CD4-positive, alpha-beta T cell (primary cell): ENCODE measurements around the gene AUNIP. TPM values are rescaled to one million over a fixed set of nuclear protein-coding genes. Genes with fewer than 3 reads are reported as not detected.

Source experiments
- ATAC-seq: fragments of 200-7000 bp; cut with Tn5 transposase; one replicate; pipeline ENCODE4 v1.10.0; 2022; ENCODE audit warnings: mild to moderate bottlenecking; ENCODE audit not compliant: poor library complexity
- CTCF ChIA-PET: fragments of 350-600 bp; sonication (Branson Sonifier 250); formaldehyde crosslinking; loops from one replicate; lab custom pipeline; 2021; ENCODE audit warnings: antibody characterized with exemption, inconsistent platforms; lab: Charles Lee
- POLR2A ChIA-PET: fragments of 350-600 bp; sonication (Branson Sonifier 250); formaldehyde crosslinking; loops from one replicate; lab custom pipeline; 2021; ENCODE audit warnings: antibody characterized with exemption, inconsistent platforms; lab: Charles Lee
- DNase-seq, 14 experiments: peaks; one replicate each; pipeline ENCODE4 v3.0.0-alpha.2; 2013 to 2020; ENCODE audit warnings: mixed read lengths in 2 of 14
- H3K27ac ChIP-seq, 2 donors: one replicate each; pipeline versions ENCODE4 v1.5.1 to v1.7.0; 2013; ENCODE audit warnings: low read length in 2 of 2, low read depth in 1 of 2, mild to moderate bottlenecking in 1 of 2
- H3K27me3 ChIP-seq, 2 experiments: 1 replicate in 1 of 2; 2 replicates in 1 of 2; pipeline versions ENCODE4 v1.6.1 to v1.7.0; 2013; ENCODE audit warnings: low read length in 2 of 2, control low read depth in 1 of 2, mild to moderate bottlenecking in 1 of 2, moderate library complexity in 1 of 2; ENCODE audit not compliant: insufficient read depth in 2 of 2, control insufficient read depth in 1 of 2
- H3K36me3 ChIP-seq: one replicate; pipeline ENCODE4 v1.6.1; 2013; ENCODE audit warnings: low read length, control low read depth; ENCODE audit not compliant: insufficient read depth
- H3K4me1 ChIP-seq: one replicate; pipeline ENCODE4 v1.6.1; 2013; ENCODE audit warnings: low read length, control low read depth; ENCODE audit not compliant: insufficient read depth
- H3K4me3 ChIP-seq: one replicate; pipeline ENCODE4 v1.5.1; 2013; ENCODE audit warnings: mild to moderate bottlenecking, low read length, moderate library complexity
- H3K9me3 ChIP-seq, 2 experiments: 1 replicate in 1 of 2; 2 replicates in 1 of 2; pipeline versions ENCODE4 v1.6.1 to v1.7.0; 2013; ENCODE audit warnings: low read length in 2 of 2, mild to moderate bottlenecking in 2 of 2, control low read depth in 1 of 2, moderate library complexity in 1 of 2; ENCODE audit not compliant: control insufficient read depth in 1 of 2, insufficient read depth in 1 of 2
- H3K27ac Mint-ChIP-seq: one replicate; pipeline ENCODE4 v1.8.0; 2020; ENCODE audit warnings: mixed read lengths
- H3K27me3 Mint-ChIP-seq: one replicate; pipeline ENCODE4 v1.8.0; 2021; ENCODE audit warnings: mixed read lengths
- H3K36me3 Mint-ChIP-seq: one replicate; pipeline ENCODE4 v1.8.0; 2021; ENCODE audit warnings: low read depth, mixed read lengths
- H3K4me1 Mint-ChIP-seq: one replicate; pipeline ENCODE4 v1.8.0; 2021; ENCODE audit warnings: low read depth, mixed read lengths
- H3K4me3 Mint-ChIP-seq: one replicate; pipeline ENCODE4 v1.8.0; 2020; ENCODE audit warnings: mild to moderate bottlenecking, mixed read lengths
- H3K9me3 Mint-ChIP-seq: one replicate; pipeline ENCODE4 v1.8.0; 2020; ENCODE audit warnings: mixed read lengths
- intact Hi-C, 2 experiments: fragments of 100-400 bp; cut with DNase I in 1 of 2; cut with micrococcal nuclease in 1 of 2; formaldehyde crosslinking; loops; one replicate each; pipeline versions ENCODE4 v1.15.1 to v1.9.0; 2023 to 2025; cut with DNase I, micrococcal nuclease
- total RNA-seq, 174 experiments: library from RNA in 2 of 174; stranded (reverse) in 2 of 174; gene quantifications; one replicate each; pipeline ENCODE4 v1.2.3 and lab custom pipeline; 2021 to 2026
- TF ChIP-seq, protein P1 (sequence below): fragments of 200-600 bp; IDR thresholded peaks from one replicate; pipeline ENCODE4 v1.8.0; 2022; ENCODE audit warnings: antibody characterized with exemption, mild to moderate bottlenecking

The AUNIP gene
- total RNA-seq, 2 experiments from 2014 or later, result not detected

- Histone ChIP-seq H3K36me3 (peaks cover 5% of the 10 kb centered on the region), H3K4me3 (peak within 1 kb of the TSS; percentile 72), H3K4me1 (peaks cover 22% of the 10 kb centered on the region), H3K9me3 (no peaks in the 10 kb centered on the region), H3K27ac (peak within 1 kb of the TSS; percentile 64 to 65), H3K27me3 (no peaks in the 10 kb centered on the region)
- DNase-seq, result peak; percentile 81 to 94 (median 88)
- ChIA-PET POLR2A (interaction anchor here (0.7 to 7.1 kb wide), 16 partner anchors 8 to 674 kb away, joined by 3 to 63 read pairs (median 5); partner anchors contain the start of genes MTFR1L, PAFAH2 and SYF2), CTCF (interaction anchor here (1.0 to 3.3 kb wide), 3 partner anchors 11 to 93 kb away, joined by 3 to 36 read pairs (median 6); partner anchors contain the start of gene PAFAH2)
- peak; percentile 75 for ATAC-seq
- Mint-ChIP-seq H3K9me3 (no peaks in the 10 kb centered on the region), H3K27ac (peak within 1 kb of the TSS; percentile 97), H3K4me1 (peaks cover 23% of the 10 kb centered on the region), H3K4me3 (peak within 1 kb of the TSS; percentile 98), H3K27me3 (no peaks in the 10 kb centered on the region), H3K36me3 (peaks cover 32% of the 10 kb centered on the region)
- TF ChIP-seq, protein P1, sequence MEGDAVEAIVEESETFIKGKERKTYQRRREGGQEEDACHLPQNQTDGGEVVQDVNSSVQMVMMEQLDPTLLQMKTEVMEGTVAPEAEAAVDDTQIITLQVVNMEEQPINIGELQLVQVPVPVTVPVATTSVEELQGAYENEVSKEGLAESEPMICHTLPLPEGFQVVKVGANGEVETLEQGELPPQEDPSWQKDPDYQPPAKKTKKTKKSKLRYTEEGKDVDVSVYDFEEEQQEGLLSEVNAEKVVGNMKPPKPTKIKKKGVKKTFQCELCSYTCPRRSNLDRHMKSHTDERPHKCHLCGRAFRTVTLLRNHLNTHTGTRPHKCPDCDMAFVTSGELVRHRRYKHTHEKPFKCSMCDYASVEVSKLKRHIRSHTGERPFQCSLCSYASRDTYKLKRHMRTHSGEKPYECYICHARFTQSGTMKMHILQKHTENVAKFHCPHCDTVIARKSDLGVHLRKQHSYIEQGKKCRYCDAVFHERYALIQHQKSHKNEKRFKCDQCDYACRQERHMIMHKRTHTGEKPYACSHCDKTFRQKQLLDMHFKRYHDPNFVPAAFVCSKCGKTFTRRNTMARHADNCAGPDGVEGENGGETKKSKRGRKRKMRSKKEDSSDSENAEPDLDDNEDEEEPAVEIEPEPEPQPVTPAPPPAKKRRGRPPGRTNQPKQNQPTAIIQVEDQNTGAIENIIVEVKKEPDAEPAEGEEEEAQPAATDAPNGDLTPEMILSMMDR, result no peak
- intact Hi-C loops, result loop anchor here (1.0 to 5.0 kb wide), 6 partner anchors 11 to 881 kb away; partner anchors contain the start of genes PAFAH2 (in 2 of the 2), AUNIP (in 1 of the 2), PDIK1L (in 1 of the 2) and PIGV (in 1 of the 2)
These were observed 46.7 kb upstream of the AUNIP start, which contains the start of gene STMN1 for GRCh38 chr1:25905680-25906643. Gene STMN1 (minus strand): TSS chr1:25906419. CDS start chr1:25904676, 1,743 bp downstream.

- TF ChIP-seq, protein P1, result peak; percentile 18
- Histone ChIP-seq H3K9me3 (no peaks in the 10 kb centered on the region), H3K27ac (peak overlapping the region; percentile 27 to 65), H3K36me3 (peaks cover 9% of the 10 kb centered on the region), H3K4me1 (peaks cover 22% of the 10 kb centered on the region), H3K27me3 (no peaks in the 10 kb centered on the region), H3K4me3 (peak overlapping the region; percentile 72)
- Mint-ChIP-seq H3K4me3 (peak overlapping the region; percentile 98), H3K27me3 (no peaks in the 10 kb centered on the region), H3K9me3 (no peaks in the 10 kb centered on the region), H3K27ac (peak overlapping the region; percentile 97), H3K36me3 (peaks cover 40% of the 10 kb centered on the region), H3K4me1 (peaks cover 27% of the 10 kb centered on the region)
- ChIA-PET CTCF (interaction anchor here (1.0 to 3.3 kb wide), 3 partner anchors 10 to 94 kb away, joined by 3 to 36 read pairs (median 6); partner anchors contain the start of gene PAFAH2), POLR2A (interaction anchor here (0.6 to 7.1 kb wide), 19 partner anchors 9 to 673 kb away, joined by 3 to 63 read pairs (median 4); partner anchors contain the start of genes MTFR1L, PAFAH2, PAQR7 and SYF2)
- ATAC-seq, result peak; percentile 64
- peak; percentile 79 to 97 (median 89) for DNase-seq
- intact Hi-C loops, result loop anchor here (1.0 to 5.0 kb wide), 5 partner anchors 10 to 882 kb away; partner anchors contain the start of genes AUNIP (in 1 of the 2), PAFAH2 (in 1 of the 2), PDIK1L (in 1 of the 2) and PIGV (in 1 of the 2)
These were observed 45.9 kb upstream of the AUNIP start for GRCh38 chr1:25904943-25905679.
